K562 (cell line): ENCODE results near the gene IL13RA1. TPM values are rescaled to one million over a fixed set of nuclear protein-coding genes. Genes with fewer than 3 reads are reported as not detected.
A peak's percentile ranks its signal among the peaks of the same experiment; 100 is the strongest.

ENCODE experiments used
- ATF7 ChIP-seq: fragments of 450-650 bp; IDR thresholded peaks from 2 replicates; pipeline ENCODE4 v1.7.1; 2014; ENCODE audit warnings: mild to moderate bottlenecking, moderate library complexity
- BCL6 ChIP-seq: fragments of 250-450 bp; sonication (Bioruptor Pico); IDR thresholded peaks from 2 replicates; pipeline ENCODE4 v1.4.0; 2020
- C11orf30 ChIP-seq: fragments of 450-650 bp; IDR thresholded peaks from 2 replicates; pipeline ENCODE4 v1.6.1; 2016; ENCODE audit warnings: low read depth, mild to moderate bottlenecking
- CCAR2 ChIP-seq: fragments of 200-400 bp; formaldehyde crosslinking; IDR thresholded peaks from 2 replicates; pipeline ENCODE4 v1.6.1; 2017; ENCODE audit warnings: mild to moderate bottlenecking, low read depth, low read length
- CXXC5 ChIP-seq: fragments of 250-450 bp; sonication (Bioruptor Pico); IDR thresholded peaks from 2 replicates; pipeline ENCODE4 v1.8.0; 2022; ENCODE audit warnings: inconsistent platforms, mild to moderate bottlenecking, moderate library complexity
- DPF2 ChIP-seq: fragments of 450-650 bp; IDR thresholded peaks from 2 replicates; pipeline ENCODE4 v1.6.1; 2016
- EP300 ChIP-seq: IDR thresholded peaks from 2 replicates; pipeline ENCODE4 v1.6.1; 2012; ENCODE audit warnings: low read length, improper control_type of control experiment
- ETV1 ChIP-seq: fragments of 450-650 bp; conservative IDR thresholded peaks from 2 replicates; pipeline ENCODE4 v1.6.1; 2016; ENCODE audit warnings: missing genetic modification characterization, control low read depth, low read depth, missing compliant biosample characterization
- FOSL1 ChIP-seq: fragments of 200-800 bp; sonication (Bioruptor generic); conservative IDR thresholded peaks from 2 replicates; pipeline ENCODE4 v1.6.1; 2016; ENCODE audit warnings: missing genetic modification characterization, missing compliant biosample characterization
- FOXA3 ChIP-seq, 2 experiments: fragments of 450-650 bp in 1 of 2; sonication (generic) in 1 of 2; formaldehyde crosslinking; IDR thresholded peaks in 1 of 2; conservative IDR thresholded peaks in 1 of 2; 2 replicates each; pipeline versions ENCODE4 v1.4.0 to v1.8.0; 2020 to 2022; ENCODE audit warnings: mild to moderate bottlenecking in 2 of 2, missing genetic modification reagents in 1 of 2
- GABPA ChIP-seq: fragments of 200-800 bp; sonication (Bioruptor generic); conservative IDR thresholded peaks from 2 replicates; pipeline ENCODE4 v1.6.1; 2016; ENCODE audit warnings: low read depth, missing genetic modification characterization, missing compliant biosample characterization
- HDAC1 ChIP-seq, 2 experiments: fragments of 450-650 bp; IDR thresholded peaks; 2 replicates each; pipeline ENCODE4 v1.6.1; 2016 to 2017; ENCODE audit warnings: inconsistent platforms in 1 of 2, mild to moderate bottlenecking in 1 of 2, moderate library complexity in 1 of 2
- HDAC2 ChIP-seq: fragments of 450-650 bp; IDR thresholded peaks from 2 replicates; pipeline ENCODE4 v1.6.1; 2016; ENCODE audit warnings: mild to moderate bottlenecking
- HDAC3 ChIP-seq: fragments of 450-650 bp; IDR thresholded peaks from 2 replicates; pipeline ENCODE4 v1.6.1; 2018; ENCODE audit warnings: borderline replicate concordance, mild to moderate bottlenecking, moderate library complexity; ENCODE audit not compliant: partially characterized antibody
- MAFK ChIP-seq: IDR thresholded peaks from 2 replicates; pipeline ENCODE4 v1.6.1; 2011; ENCODE audit warnings: low read length, improper control_type of control experiment
- MEIS2 ChIP-seq: fragments of 450-650 bp; IDR thresholded peaks from 2 replicates; pipeline ENCODE4 v1.6.1; 2014; ENCODE audit warnings: mild to moderate bottlenecking; ENCODE audit not compliant: partially characterized antibody
- MYC ChIP-seq, 2 experiments: fragments of 250-450 bp in 1 of 2; sonication (Bioruptor Pico) in 1 of 2; IDR thresholded peaks; 2 replicates each; pipeline versions ENCODE4 v1.5.1 to v1.6.1; 2012 to 2021; ENCODE audit warnings: low read depth in 2 of 2, borderline replicate concordance in 1 of 2, improper control_type of control experiment in 1 of 2, low read length in 1 of 2, mild to moderate bottlenecking in 1 of 2, moderate library complexity in 1 of 2
- NBN ChIP-seq: fragments of 450-650 bp; IDR thresholded peaks from 2 replicates; pipeline ENCODE4 v1.6.1; 2016; ENCODE audit warnings: low read depth, mild to moderate bottlenecking
- NR2C2 ChIP-seq, 2 experiments: fragments of 200-800 bp in 1 of 2; sonication (Bioruptor generic) in 1 of 2; sonication (generic) in 1 of 2; formaldehyde crosslinking in 1 of 2; IDR thresholded peaks; 2 replicates each; pipeline versions ENCODE4 v1.6.1 to v1.8.0; 2016 to 2022; ENCODE audit warnings: mild to moderate bottlenecking in 1 of 2, missing compliant biosample characterization in 1 of 2, missing genetic modification characterization in 1 of 2, missing genetic modification reagents in 1 of 2
- RCOR1 ChIP-seq, 2 experiments: IDR thresholded peaks; 2 replicates each; pipeline ENCODE4 v1.6.1; 2012; ENCODE audit warnings: low read depth in 2 of 2, low read length in 2 of 2, borderline replicate concordance in 1 of 2, improper control_type of control experiment in 1 of 2
- SMAD4 ChIP-seq: fragments of 250-450 bp; sonication (Bioruptor Pico); conservative IDR thresholded peaks from 2 replicates; pipeline ENCODE4 v1.8.0; 2021; ENCODE audit warnings: inconsistent platforms, mild to moderate bottlenecking, moderate library complexity
- SMARCE1 ChIP-seq: fragments of 450-650 bp; IDR thresholded peaks from 2 replicates; pipeline ENCODE4 v1.7.1; 2016; ENCODE audit warnings: mild to moderate bottlenecking
- WHSC1 ChIP-seq: IDR thresholded peaks from one replicate; pipeline ENCODE4 v1.6.1; 2012; ENCODE audit warnings: low read length, control low read depth, inconsistent platforms
- polyA plus RNA-seq, 8 experiments: library from polyadenylated mRNA; depleted of rRNA in 4 of 8; stranded (reverse) in 5 of 8; unstranded in 3 of 8; fragments of >200 nt; fragmentation: Nextera tagmentation in 2 of 8; fragmentation: Illumina TruSeq in 1 of 8; extraction: Ambion mirVana in 2 of 8; extraction: Trizol in 1 of 8; gene quantifications; 2 replicates each; pipeline versions ENCODE4 v1.2.1 to v1.2.3, GENCODE V29; 2011 to 2014; ENCODE audit warnings: inconsistent platforms in 1 of 8, missing spikeins in 1 of 8
- total RNA-seq, 7 experiments: library from RNA; depleted of rRNA in 6 of 7; stranded (reverse); fragments of >200 nt in 6 of 7; fragmentation: Illumina TruSeq in 2 of 7; extraction: Trizol in 2 of 7; gene quantifications; 2 replicates each; pipeline versions ENCODE4 v1.2.1 to v1.2.3, GENCODE V29; 2011 to 2021; ENCODE audit warnings: low replicate concordance in 1 of 7
- TF ChIP-seq, protein P1 (sequence below): fragments of 200-800 bp; sonication (Bioruptor generic); IDR thresholded peaks from 2 replicates; pipeline ENCODE4 v1.6.1; 2017; ENCODE audit warnings: missing genetic modification characterization, missing compliant biosample characterization
- TF ChIP-seq, protein P2 (sequence below): IDR thresholded peaks from 2 replicates; pipeline ENCODE4 v1.6.1; 2011; ENCODE audit not compliant: insufficient read length; ENCODE audit errors: extremely low read depth
- TF ChIP-seq, protein P3 (sequence below): IDR thresholded peaks from 2 replicates; pipeline ENCODE4 v1.6.1; 2012; ENCODE audit warnings: low read depth, low read length, improper control_type of control experiment, borderline replicate concordance

IL13RA1 gene
- total and polyA plus RNA-seq, 9 of the 15 experiments (the other 6 are each of a cell fraction or from before 2014, with no cell fraction given), result 2.9 to 22.9 (median 12.2) TPM

DNA sequence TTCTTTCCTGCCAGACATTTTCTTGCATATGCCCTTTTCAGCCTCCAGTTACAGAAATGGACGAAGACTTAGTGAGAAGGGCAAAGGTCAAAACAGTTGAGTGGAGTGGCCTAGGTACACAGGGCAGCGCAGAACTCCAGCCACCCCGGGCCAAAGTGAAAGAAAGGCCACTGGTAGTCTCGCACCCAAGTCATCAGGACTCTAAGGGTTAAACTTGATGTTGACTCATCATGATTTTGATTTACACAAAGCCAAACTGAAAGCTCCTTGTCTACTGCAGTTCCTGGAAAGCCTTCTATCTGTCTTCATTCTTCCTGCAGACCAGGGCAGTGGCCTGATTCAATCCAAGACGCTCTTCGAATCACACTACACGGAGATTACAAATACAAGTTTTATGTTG lies 2.6 kb upstream of the IL13RA1 start (continued):
- peak in 1 of 2 experiments; percentile 56; a peak in 1 of 4 replicates for TF ChIP-seq FOXA3 (CRISPR knock-in tag; conservative IDR thresholded peaks at IDR 0.05 in 1 of 2, IDR thresholded peaks at IDR 0.05 in 1 of 2)
- TF ChIP-seq, protein P1, sequence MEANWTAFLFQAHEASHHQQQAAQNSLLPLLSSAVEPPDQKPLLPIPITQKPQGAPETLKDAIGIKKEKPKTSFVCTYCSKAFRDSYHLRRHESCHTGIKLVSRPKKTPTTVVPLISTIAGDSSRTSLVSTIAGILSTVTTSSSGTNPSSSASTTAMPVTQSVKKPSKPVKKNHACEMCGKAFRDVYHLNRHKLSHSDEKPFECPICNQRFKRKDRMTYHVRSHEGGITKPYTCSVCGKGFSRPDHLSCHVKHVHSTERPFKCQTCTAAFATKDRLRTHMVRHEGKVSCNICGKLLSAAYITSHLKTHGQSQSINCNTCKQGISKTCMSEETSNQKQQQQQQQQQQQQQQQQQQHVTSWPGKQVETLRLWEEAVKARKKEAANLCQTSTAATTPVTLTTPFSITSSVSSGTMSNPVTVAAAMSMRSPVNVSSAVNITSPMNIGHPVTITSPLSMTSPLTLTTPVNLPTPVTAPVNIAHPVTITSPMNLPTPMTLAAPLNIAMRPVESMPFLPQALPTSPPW, result 0 out of 2 replicates have a peak, but pooled peaks have one; percentile 19
- TF ChIP-seq CCAR2, result no peak
- TF ChIP-seq ETV1 (tag), result peak; percentile 71
- peak; percentile 26; the same call in 1 of the 2 replicates for TF ChIP-seq NBN
- peak; percentile 97 for TF ChIP-seq HDAC2
- TF ChIP-seq MAFK, result peak; percentile 50
- TF ChIP-seq RCOR1 (IDR thresholded peaks at IDR 0.05; ENCODE audit: borderline replicate concordance in 1 of 2, low read depth in 2 of 2, low read length in 2 of 2), result peak; percentile 95 to 99
- no peak for TF ChIP-seq WHSC1
- peak in 1 of 2 experiments; percentile 98; a peak in 2 of 4 replicates for TF ChIP-seq HDAC1 (IDR thresholded peaks at IDR 0.05)
- TF ChIP-seq C11orf30, result peak; percentile 74
- peak; percentile 93 for TF ChIP-seq SMAD4
- TF ChIP-seq ATF7, result peak; percentile 45; the same call in 1 of the 2 replicates
- peak; percentile 52 for TF ChIP-seq HDAC3
- TF ChIP-seq EP300, result peak; percentile 75; the same call in 1 of the 2 replicates
- TF ChIP-seq, protein P2, sequence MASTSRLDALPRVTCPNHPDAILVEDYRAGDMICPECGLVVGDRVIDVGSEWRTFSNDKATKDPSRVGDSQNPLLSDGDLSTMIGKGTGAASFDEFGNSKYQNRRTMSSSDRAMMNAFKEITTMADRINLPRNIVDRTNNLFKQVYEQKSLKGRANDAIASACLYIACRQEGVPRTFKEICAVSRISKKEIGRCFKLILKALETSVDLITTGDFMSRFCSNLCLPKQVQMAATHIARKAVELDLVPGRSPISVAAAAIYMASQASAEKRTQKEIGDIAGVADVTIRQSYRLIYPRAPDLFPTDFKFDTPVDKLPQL, result no peak
- TF ChIP-seq NR2C2 (CRISPR knock-in tag; IDR thresholded peaks at IDR 0.05), result no peak
- peak; percentile 74 for TF ChIP-seq NR2C2 (tag; IDR thresholded peaks at IDR 0.05)
- peak; percentile 35; the same call in 1 of the 2 replicates for TF ChIP-seq BCL6 (CRISPR knock-in tag)
- peak; percentile 30; the same call in 1 of the 2 replicates for TF ChIP-seq CXXC5 (CRISPR knock-in tag)
- peak; percentile 47; the same call in 1 of the 2 replicates for TF ChIP-seq SMARCE1
- no peak for TF ChIP-seq MYC (IDR thresholded peaks at IDR 0.05; ENCODE audit: low read depth, low read length)
- TF ChIP-seq MYC (CRISPR knock-in tag; IDR thresholded peaks at IDR 0.05; ENCODE audit: borderline replicate concordance, low read depth), result no peak
- peak; percentile 95 for TF ChIP-seq MEIS2
- TF ChIP-seq FOSL1 (tag), result peak; percentile 90
- TF ChIP-seq GABPA (tag), result no peak
- TF ChIP-seq, protein P3, sequence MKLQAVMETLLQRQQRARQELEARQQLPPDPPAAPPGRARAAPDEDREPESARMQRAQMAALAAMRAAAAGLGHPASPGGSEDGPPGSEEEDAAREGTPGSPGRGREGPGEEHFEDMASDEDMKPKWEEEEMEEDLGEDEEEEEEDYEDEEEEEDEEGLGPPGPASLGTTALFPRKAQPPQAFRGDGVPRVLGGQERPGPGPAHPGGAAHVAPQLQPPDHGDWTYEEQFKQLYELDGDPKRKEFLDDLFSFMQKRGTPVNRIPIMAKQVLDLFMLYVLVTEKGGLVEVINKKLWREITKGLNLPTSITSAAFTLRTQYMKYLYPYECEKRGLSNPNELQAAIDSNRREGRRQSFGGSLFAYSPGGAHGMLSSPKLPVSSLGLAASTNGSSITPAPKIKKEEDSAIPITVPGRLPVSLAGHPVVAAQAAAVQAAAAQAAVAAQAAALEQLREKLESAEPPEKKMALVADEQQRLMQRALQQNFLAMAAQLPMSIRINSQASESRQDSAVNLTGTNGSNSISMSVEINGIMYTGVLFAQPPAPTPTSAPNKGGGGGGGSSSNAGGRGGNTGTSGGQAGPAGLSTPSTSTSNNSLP, result 0 out of 2 replicates have a peak, but pooled peaks have one; percentile 15
- TF ChIP-seq DPF2, result peak; percentile 78
